Keratinocyte (primary cell): ENCODE results near the gene BUD23.

Source experiments
- CTCF ChIP-seq, 3 experiments: IDR thresholded peaks in 1 of 3; conservative IDR thresholded peaks in 1 of 3; optimal IDR thresholded peaks in 1 of 3; 2 replicates in 2 of 3; 3 replicates in 1 of 3; pipeline versions ENCODE3 to v1.5.1; 2011; ENCODE audit warnings: low read length in 3 of 3, mild to moderate bottlenecking in 3 of 3, moderate library complexity in 2 of 3, control low read depth in 1 of 3, inconsistent platforms in 1 of 3; ENCODE audit not compliant: insufficient read depth in 2 of 3; ENCODE audit errors: extremely low read depth in 1 of 3
- EZH2 ChIP-seq: IDR thresholded peaks from one replicate; pipeline ENCODE4 v1.6.1; 2012; ENCODE audit warnings: inconsistent platforms, mild to moderate bottlenecking, low read length, moderate library complexity

- TF ChIP-seq EZH2 (no peak), CTCF (optimal IDR thresholded peaks at IDR 0.05 in 1 of 3, IDR thresholded peaks at IDR 0.05 in 1 of 3, conservative IDR thresholded peaks at IDR 0.05 in 1 of 3; ENCODE audit: extremely low read depth in 1 of 3, insufficient read depth in 2 of 3, low read length in 3 of 3) (no peak)
Measured at GRCh38 chr7:73728551-73728950, 45.2 kb downstream of the BUD23 start.
